Measurements from ENCODE around the gene PTPRN2. TPM values are rescaled to one million over a fixed set of nuclear protein-coding genes. Genes with fewer than 3 reads are reported as not detected.

PTPRN2 gene
- total and polyA plus RNA-seq, 2 of the 8 experiments (the other 6 are each of a cell fraction or from before 2014, with no cell fraction given) = 2.6 to 4.5 TPM

DNA sequence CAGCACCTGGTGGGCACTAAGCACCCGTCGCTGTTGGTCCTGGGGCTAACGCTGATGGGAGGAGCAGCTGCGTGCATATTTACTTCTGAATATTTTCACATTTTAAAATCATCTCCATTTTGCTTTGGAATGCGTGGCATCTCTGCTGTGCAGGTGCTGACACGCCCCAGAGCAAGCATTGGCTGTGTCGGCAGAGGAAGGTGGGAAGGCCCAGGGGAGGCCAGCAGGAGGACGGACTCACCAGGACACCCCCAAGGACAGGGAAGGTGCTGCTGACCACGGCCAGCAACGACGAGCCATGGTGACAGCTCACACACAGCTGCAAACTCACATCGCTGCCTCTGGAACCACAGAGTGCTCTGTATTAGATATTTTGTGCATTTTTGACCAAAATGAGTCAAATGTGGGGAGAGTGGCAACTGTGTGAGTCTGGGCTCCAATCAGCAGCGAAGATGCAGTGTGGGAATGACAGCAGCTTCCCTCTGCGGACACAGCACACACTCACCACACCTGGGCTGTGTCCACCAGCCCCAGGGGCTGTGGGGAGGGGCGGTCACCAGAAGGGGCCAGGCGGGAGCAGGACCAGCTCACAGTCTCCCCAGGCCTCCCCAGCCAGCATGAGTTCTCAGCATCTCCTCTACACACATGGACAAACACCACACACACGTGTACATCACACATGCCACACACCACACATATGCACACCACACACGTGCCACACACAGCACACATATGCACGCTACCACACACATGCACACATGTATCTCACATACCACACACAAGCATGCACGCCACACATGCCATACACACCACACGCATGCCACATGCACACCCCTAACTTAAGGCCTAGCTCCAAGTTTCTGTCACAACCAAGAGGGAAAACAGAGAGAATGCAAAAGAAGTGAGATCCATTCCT lies 58.2 kb downstream of the PTPRN2 start (continued):
- no peak for TF ChIP-seq SRF (IDR thresholded peaks at IDR 0.05; ENCODE audit: low read depth, low read length)

All from H1 (cell line).